ENCODE data around the gene TDRD12.

Gene TDRD12

DNA sequence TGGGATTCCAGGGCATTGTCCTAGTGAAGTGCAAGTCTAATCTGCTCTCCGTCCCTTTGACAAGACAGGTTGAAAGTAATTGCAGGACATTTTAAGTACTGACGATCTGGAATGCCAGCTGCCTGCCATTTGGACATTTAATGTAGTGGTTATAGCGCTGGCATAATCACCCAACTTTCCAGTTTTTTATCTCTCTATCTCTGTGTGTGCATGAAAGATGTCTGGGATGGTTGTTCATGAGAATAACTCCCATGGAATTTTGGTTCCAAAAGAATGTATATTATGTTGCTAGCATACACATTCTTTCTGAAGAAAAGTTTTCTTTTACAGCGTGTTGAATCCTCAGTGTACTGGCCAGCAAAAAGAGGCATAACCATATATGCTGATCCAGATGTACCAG lies 53.6 kb downstream of the TDRD12 start (continued):
- TF ChIP-seq, protein P1, sequence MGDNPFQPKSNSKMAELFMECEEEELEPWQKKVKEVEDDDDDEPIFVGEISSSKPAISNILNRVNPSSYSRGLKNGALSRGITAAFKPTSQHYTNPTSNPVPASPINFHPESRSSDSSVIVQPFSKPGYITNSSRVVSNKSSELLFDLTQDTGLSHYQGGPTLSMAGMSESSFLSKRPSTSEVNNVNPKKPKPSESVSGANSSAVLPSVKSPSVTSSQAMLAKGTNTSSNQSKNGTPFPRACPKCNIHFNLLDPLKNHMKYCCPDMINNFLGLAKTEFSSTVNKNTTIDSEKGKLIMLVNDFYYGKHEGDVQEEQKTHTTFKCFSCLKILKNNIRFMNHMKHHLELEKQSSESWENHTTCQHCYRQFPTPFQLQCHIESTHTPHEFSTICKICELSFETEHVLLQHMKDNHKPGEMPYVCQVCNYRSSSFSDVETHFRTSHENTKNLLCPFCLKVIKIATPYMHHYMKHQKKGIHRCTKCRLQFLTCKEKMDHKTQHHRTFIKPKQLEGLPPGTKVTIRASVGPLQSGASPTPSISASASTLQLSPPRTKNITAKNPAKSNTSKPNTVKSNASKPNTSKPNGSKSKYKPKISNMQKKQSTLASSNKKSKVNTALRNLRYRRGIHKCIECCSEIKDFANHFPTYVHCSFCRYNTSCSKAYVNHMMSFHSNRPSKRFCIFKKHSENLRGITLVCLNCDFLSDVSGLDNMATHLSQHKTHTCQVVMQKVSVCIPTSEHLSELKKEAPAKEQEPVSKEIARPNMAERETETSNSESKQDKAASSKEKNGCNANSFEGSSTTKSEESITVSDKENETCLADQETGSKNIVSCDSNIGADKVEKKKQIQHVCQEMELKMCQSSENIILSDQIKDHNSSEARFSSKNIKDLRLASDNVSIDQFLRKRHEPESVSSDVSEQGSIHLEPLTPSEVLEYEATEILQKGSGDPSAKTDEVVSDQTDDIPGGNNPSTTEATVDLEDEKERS (tag by site-specific recombination; IDR thresholded peaks at IDR 0.05): no peak
- TF ChIP-seq, protein P2, sequence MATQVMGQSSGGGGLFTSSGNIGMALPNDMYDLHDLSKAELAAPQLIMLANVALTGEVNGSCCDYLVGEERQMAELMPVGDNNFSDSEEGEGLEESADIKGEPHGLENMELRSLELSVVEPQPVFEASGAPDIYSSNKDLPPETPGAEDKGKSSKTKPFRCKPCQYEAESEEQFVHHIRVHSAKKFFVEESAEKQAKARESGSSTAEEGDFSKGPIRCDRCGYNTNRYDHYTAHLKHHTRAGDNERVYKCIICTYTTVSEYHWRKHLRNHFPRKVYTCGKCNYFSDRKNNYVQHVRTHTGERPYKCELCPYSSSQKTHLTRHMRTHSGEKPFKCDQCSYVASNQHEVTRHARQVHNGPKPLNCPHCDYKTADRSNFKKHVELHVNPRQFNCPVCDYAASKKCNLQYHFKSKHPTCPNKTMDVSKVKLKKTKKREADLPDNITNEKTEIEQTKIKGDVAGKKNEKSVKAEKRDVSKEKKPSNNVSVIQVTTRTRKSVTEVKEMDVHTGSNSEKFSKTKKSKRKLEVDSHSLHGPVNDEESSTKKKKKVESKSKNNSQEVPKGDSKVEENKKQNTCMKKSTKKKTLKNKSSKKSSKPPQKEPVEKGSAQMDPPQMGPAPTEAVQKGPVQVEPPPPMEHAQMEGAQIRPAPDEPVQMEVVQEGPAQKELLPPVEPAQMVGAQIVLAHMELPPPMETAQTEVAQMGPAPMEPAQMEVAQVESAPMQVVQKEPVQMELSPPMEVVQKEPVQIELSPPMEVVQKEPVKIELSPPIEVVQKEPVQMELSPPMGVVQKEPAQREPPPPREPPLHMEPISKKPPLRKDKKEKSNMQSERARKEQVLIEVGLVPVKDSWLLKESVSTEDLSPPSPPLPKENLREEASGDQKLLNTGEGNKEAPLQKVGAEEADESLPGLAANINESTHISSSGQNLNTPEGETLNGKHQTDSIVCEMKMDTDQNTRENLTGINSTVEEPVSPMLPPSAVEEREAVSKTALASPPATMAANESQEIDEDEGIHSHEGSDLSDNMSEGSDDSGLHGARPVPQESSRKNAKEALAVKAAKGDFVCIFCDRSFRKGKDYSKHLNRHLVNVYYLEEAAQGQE (tag by site-specific recombination; IDR thresholded peaks at IDR 0.05): no peak
- no peak for TF ChIP-seq ZFHX2 (tag by site-specific recombination; conservative IDR thresholded peaks at IDR 0.05)
- TF ChIP-seq ZNF223 (tag by site-specific recombination; IDR thresholded peaks at IDR 0.05): no peak
- TF ChIP-seq, protein P3, sequence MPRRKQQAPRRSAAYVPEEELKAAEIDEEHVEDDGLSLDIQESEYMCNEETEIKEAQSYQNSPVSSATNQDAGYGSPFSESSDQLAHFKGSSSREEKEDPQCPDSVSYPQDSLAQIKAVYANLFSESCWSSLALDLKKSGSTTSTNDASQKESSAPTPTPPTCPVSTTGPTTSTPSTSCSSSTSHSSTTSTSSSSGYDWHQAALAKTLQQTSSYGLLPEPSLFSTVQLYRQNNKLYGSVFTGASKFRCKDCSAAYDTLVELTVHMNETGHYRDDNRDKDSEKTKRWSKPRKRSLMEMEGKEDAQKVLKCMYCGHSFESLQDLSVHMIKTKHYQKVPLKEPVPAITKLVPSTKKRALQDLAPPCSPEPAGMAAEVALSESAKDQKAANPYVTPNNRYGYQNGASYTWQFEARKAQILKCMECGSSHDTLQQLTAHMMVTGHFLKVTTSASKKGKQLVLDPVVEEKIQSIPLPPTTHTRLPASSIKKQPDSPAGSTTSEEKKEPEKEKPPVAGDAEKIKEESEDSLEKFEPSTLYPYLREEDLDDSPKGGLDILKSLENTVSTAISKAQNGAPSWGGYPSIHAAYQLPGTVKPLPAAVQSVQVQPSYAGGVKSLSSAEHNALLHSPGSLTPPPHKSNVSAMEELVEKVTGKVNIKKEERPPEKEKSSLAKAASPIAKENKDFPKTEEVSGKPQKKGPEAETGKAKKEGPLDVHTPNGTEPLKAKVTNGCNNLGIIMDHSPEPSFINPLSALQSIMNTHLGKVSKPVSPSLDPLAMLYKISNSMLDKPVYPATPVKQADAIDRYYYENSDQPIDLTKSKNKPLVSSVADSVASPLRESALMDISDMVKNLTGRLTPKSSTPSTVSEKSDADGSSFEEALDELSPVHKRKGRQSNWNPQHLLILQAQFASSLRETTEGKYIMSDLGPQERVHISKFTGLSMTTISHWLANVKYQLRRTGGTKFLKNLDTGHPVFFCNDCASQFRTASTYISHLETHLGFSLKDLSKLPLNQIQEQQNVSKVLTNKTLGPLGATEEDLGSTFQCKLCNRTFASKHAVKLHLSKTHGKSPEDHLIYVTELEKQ (tag by site-specific recombination; IDR thresholded peaks at IDR 0.05; ENCODE audit: borderline replicate concordance): no peak

DNA sequence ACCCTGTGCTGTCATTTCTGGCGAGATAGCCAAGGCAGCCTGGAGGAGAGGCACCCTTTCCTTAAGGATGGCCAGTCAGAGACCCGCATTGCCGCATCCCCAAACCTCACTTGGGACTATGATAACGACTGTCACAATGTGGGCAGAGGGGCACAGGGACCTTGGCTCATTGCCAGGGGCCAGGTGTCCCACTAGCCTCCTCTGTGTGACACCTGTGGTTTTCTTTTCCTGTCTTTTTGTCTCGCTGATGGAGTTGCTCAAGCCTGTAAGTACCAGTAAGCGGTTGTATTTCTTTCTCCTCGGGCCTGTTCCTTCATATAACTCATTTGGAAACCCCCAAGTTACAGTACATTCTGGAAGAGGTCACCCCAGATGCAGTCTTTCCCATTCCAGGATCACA lies 59.5 kb downstream of the TDRD12 start:
- Histone ChIP-seq H3K9me3 (ENCODE audit: control insufficient read depth, insufficient read depth, low read depth, low read length) (peaks cover 2% of the 10 kb centered on the region), H3K27ac (ENCODE audit: extremely low read depth, low read depth, low read length) (no peak overlapping the region), H3K4me1 (ENCODE audit: control insufficient read depth, insufficient read depth, low read length) (0 out of 2 replicates have a peak, but pooled peaks cover 2% of the 10 kb centered on the region), H3K4me3 (ENCODE audit: low read depth, low read length) (no peak overlapping the region), H3K36me3 (ENCODE audit: control insufficient read depth in 2 of 2, insufficient read depth in 1 of 2, low read length in 2 of 2) (no peaks in the 10 kb centered on the region; a peak in 1 of 3 replicates)
- POLR2A ChIA-PET: no interaction called here
- CTCF ChIA-PET: no interaction called here
- TF ChIP-seq ZNF138 (tag by site-specific recombination; IDR thresholded peaks at IDR 0.05; ENCODE audit: borderline replicate concordance) (no peak), ZNF211 (tag by site-specific recombination; IDR thresholded peaks at IDR 0.05; ENCODE audit: low read depth) (no peak), ZNF501 (tag by site-specific recombination; IDR thresholded peaks at IDR 0.05) (no peak), ZNF146 (tag by site-specific recombination; IDR thresholded peaks at IDR 0.05) (no peak), ZFP37 (tag by site-specific recombination; IDR thresholded peaks at IDR 0.05) (no peak), ZNF768 (tag by site-specific recombination; IDR thresholded peaks at IDR 0.05) (no peak), OVOL3 (tag by site-specific recombination; IDR thresholded peaks at IDR 0.05) (no peak), EGR2 (tag by site-specific recombination; IDR thresholded peaks at IDR 0.05; ENCODE audit: low read depth) (no peak), SP3 (tag by site-specific recombination; IDR thresholded peaks at IDR 0.05) (no peak), SP2 (tag by site-specific recombination; IDR thresholded peaks at IDR 0.05) (no peak), ZNF155 (tag by site-specific recombination; IDR thresholded peaks at IDR 0.05) (no peak), ZEB2 (tag by site-specific recombination; IDR thresholded peaks at IDR 0.05) (no peak), ZNF558 (tag by site-specific recombination; IDR thresholded peaks at IDR 0.05) (no peak)
